ENCODE results near the gene NRF1. TPM values are rescaled to one million over a fixed set of nuclear protein-coding genes. Genes with fewer than 3 reads are reported as not detected.

The NRF1 gene
- total and polyA plus RNA-seq, 2 of the 13 experiments (the other 11 are each of a cell fraction or from before 2014, with no cell fraction given), result 9.3 to 10.1 TPM

GRCh38 chr7:129750501-129750900 is 139.0 kb downstream of the NRF1 start:
- POLR2A ChIA-PET, result no interaction called here
- FAIRE-seq, result no peak
- in situ Hi-C loops (cut with HindIII; ENCODE audit: extremely low pct_ligation_motif_present, low pct_unique_long_range_greater_than_20kb), result no loop called here
- TF ChIP-seq ZNF414 (CRISPR knock-in tag; IDR thresholded peaks at IDR 0.05), result no peak
- no peak for TF ChIP-seq TBX2 (CRISPR knock-in tag; IDR thresholded peaks at IDR 0.05; ENCODE audit: borderline replicate concordance)
- no peak for TF ChIP-seq ZMYM2 (CRISPR knock-in tag; IDR thresholded peaks at IDR 0.05)
- TF ChIP-seq ZNF513 (CRISPR knock-in tag; conservative IDR thresholded peaks at IDR 0.05), result no peak
- no peak for TF ChIP-seq YEATS2 (CRISPR knock-in tag; IDR thresholded peaks at IDR 0.05; ENCODE audit: borderline replicate concordance)
- TF ChIP-seq THAP9 (CRISPR knock-in tag; IDR thresholded peaks at IDR 0.05; ENCODE audit: borderline replicate concordance), result no peak
- TF ChIP-seq ZNF432 (CRISPR knock-in tag; IDR thresholded peaks at IDR 0.05; ENCODE audit: borderline replicate concordance), result no peak
- no peak for TF ChIP-seq XRCC5 (optimal IDR thresholded peaks at IDR 0.05; ENCODE audit: low read length)
- no peak for TF ChIP-seq ZNF652 (CRISPR knock-in tag; IDR thresholded peaks at IDR 0.05; ENCODE audit: borderline replicate concordance, low read depth)
- no peak for TF ChIP-seq ZBTB37 (CRISPR knock-in tag; IDR thresholded peaks at IDR 0.05)
- TF ChIP-seq RERE (CRISPR knock-in tag; IDR thresholded peaks at IDR 0.05; ENCODE audit: low read depth), result no peak
- no peak for TF ChIP-seq ZFX (CRISPR knock-in tag; IDR thresholded peaks at IDR 0.05; ENCODE audit: low read depth)
- TF ChIP-seq ZSCAN31 (CRISPR knock-in tag; IDR thresholded peaks at IDR 0.05; ENCODE audit: low read depth), result no peak

More at GRCh38 chr7:129750501-129750900, 139.0 kb downstream of the NRF1 start:
- Histone ChIP-seq H3K27me3 (ENCODE audit: control insufficient read depth in 1 of 2, insufficient read depth in 2 of 2, low read length in 2 of 2) (no peaks in the 10 kb centered on the region), H3K4me2 (ENCODE audit: low read depth, low read length) (no peak overlapping the region), H3K36me3 (replicated peaks in 1 of 2; ENCODE audit: control insufficient read depth in 1 of 2, insufficient read depth in 2 of 2, low read length in 2 of 2) (peaks cover 6 to 26% of the 10 kb centered on the region in 2 experiments; a peak in 4 of 5 replicates), H2AFZ (ENCODE audit: low read length) (no peak overlapping the region), H3K9ac (ENCODE audit: insufficient read depth, low read depth, low read length) (no peak overlapping the region), H3K4me1 (ENCODE audit: insufficient read depth, low read length) (no peaks in the 10 kb centered on the region), H3K4me3 (replicated peaks in 1 of 3; ENCODE audit: insufficient read depth in 1 of 3, low read depth in 2 of 3, low read length in 3 of 3) (no peak overlapping the region), H3K9me3 (ENCODE audit: low read length) (no peaks in the 10 kb centered on the region), H3K27ac (ENCODE audit: extremely low read length, insufficient read depth, low read length) (no peak overlapping the region), H3K79me2 (ENCODE audit: insufficient read depth, low read length) (no peaks in the 10 kb centered on the region), H4K20me1 (ENCODE audit: insufficient read depth, low read length) (no peaks in the 10 kb centered on the region)
- WGBS (ENCODE audit: low lambda C conversion rate), result 80% methylated on average over 3 of the region's 3 CpGs
- intact Hi-C loops (cut with micrococcal nuclease; ENCODE audit: unreplicated experiment), result no loop called here
- BruUV-seq (replicated peaks), result no TSS peak
- CTCF ChIA-PET (ENCODE audit: low intra/inter-chr PET ratio, low total read pairs), result no interaction called here
- DNase-seq (ENCODE audit: low spot score), result no peak
- no peak for ATAC-seq
